KMS-11 (cell line): ENCODE results near the gene PCNX4.
"Not testable (repeated sequence)": the region's sequence is repeated elsewhere in the genome, so short reads cannot be mapped to it uniquely, and the experiment has no call there.

Source experiments
- H2AFZ ChIP-seq: fragments of 200-600 bp; sonication (generic); 2 replicates; pipeline ENCODE4 v1.6.1; 2016; ENCODE audit warnings: antibody characterized with exemption, mixed run types, low read depth
- H3K27ac ChIP-seq: fragments of 200-600 bp; sonication (generic); 2 replicates; pipeline ENCODE4 v1.6.1; 2016; ENCODE audit warnings: mild to moderate bottlenecking, mixed run types
- H3K27me3 ChIP-seq: fragments of 200-600 bp; sonication (generic); 2 replicates; pipeline ENCODE4 v1.6.1; 2017; ENCODE audit warnings: mild to moderate bottlenecking, low read depth, mixed run types, moderate library complexity; ENCODE audit not compliant: insufficient read depth
- H3K36me3 ChIP-seq: fragments of 200-600 bp; sonication (generic); 2 replicates; pipeline ENCODE4 v1.6.1; 2017; ENCODE audit warnings: mild to moderate bottlenecking, mixed run types; ENCODE audit not compliant: insufficient read depth
- H3K4me1 ChIP-seq: fragments of 200-600 bp; sonication (generic); 2 replicates; pipeline ENCODE4 v1.6.1; 2016; ENCODE audit warnings: mild to moderate bottlenecking, low read depth, mixed run types; ENCODE audit not compliant: poor library complexity, severe bottlenecking
- H3K4me2 ChIP-seq: fragments of 200-600 bp; sonication (generic); 2 replicates; pipeline ENCODE4 v1.7.0; 2016; ENCODE audit warnings: mild to moderate bottlenecking, mixed run types
- H3K4me3 ChIP-seq: fragments of 200-600 bp; sonication (generic); IDR thresholded peaks from 2 replicates; pipeline ENCODE4 v1.6.1; 2017; ENCODE audit warnings: low read depth, low read length, mixed read lengths; ENCODE audit not compliant: insufficient read depth
- H3K79me2 ChIP-seq: fragments of 200-600 bp; sonication (generic); 2 replicates; pipeline ENCODE4 v1.6.1; 2016; ENCODE audit warnings: low read depth, mixed run types; ENCODE audit not compliant: insufficient read depth
- H3K9ac ChIP-seq: fragments of 200-600 bp; sonication (generic); 2 replicates; pipeline ENCODE4 v1.6.1; 2016; ENCODE audit warnings: mild to moderate bottlenecking, mixed run types
- H4K20me1 ChIP-seq: fragments of 200-600 bp; sonication (generic); 2 replicates; pipeline ENCODE4 v1.6.1; 2016; ENCODE audit warnings: mild to moderate bottlenecking, mixed run types; ENCODE audit not compliant: insufficient read depth
- TF ChIP-seq, protein P1 (sequence below): fragments of 200-600 bp; sonication (generic); conservative IDR thresholded peaks from 2 replicates; pipeline ENCODE4 v1.6.1; 2017; ENCODE audit warnings: low read depth, mild to moderate bottlenecking, antibody characterized with exemption, low read length, moderate library complexity, mixed read lengths

PCNX4 gene

GRCh38 chr14:60091550-60092525 is at the start of gene PCNX4:
TSS of gene PCNX4 (plus strand) at chr14:60091923. CDS start at chr14:60107639, 15,716 bp downstream.
- Histone ChIP-seq H2AFZ (peak within 1 kb of the TSS; percentile 87), H3K36me3 (no peaks in the 10 kb centered on the region), H3K27me3 (no peaks in the 10 kb centered on the region), H3K9ac (peak within 1 kb of the TSS; percentile 86), H3K27ac (peak within 1 kb of the TSS; percentile 96), H3K4me2 (peak within 1 kb of the TSS; percentile 84), H3K4me1 (peaks cover 26% of the 10 kb centered on the region), H3K79me2 (peaks cover 43% of the 10 kb centered on the region), H4K20me1 (no peaks in the 10 kb centered on the region), H3K4me3 (peak within 1 kb of the TSS; percentile 17)
- TF ChIP-seq, protein P1, sequence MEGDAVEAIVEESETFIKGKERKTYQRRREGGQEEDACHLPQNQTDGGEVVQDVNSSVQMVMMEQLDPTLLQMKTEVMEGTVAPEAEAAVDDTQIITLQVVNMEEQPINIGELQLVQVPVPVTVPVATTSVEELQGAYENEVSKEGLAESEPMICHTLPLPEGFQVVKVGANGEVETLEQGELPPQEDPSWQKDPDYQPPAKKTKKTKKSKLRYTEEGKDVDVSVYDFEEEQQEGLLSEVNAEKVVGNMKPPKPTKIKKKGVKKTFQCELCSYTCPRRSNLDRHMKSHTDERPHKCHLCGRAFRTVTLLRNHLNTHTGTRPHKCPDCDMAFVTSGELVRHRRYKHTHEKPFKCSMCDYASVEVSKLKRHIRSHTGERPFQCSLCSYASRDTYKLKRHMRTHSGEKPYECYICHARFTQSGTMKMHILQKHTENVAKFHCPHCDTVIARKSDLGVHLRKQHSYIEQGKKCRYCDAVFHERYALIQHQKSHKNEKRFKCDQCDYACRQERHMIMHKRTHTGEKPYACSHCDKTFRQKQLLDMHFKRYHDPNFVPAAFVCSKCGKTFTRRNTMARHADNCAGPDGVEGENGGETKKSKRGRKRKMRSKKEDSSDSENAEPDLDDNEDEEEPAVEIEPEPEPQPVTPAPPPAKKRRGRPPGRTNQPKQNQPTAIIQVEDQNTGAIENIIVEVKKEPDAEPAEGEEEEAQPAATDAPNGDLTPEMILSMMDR, result no peak

- H3K4me2 ChIP-seq, H3K4me3 ChIP-seq, H3K79me2 ChIP-seq, H2AFZ ChIP-seq, H4K20me1 ChIP-seq, H3K4me1 ChIP-seq, H3K27me3 ChIP-seq, H3K36me3 ChIP-seq, H3K27ac ChIP-seq, H3K9ac ChIP-seq: not testable (repeated sequence)
Measured at GRCh38 chr14:60047976-60048375, 43.7 kb upstream of the PCNX4 start.

DNA sequence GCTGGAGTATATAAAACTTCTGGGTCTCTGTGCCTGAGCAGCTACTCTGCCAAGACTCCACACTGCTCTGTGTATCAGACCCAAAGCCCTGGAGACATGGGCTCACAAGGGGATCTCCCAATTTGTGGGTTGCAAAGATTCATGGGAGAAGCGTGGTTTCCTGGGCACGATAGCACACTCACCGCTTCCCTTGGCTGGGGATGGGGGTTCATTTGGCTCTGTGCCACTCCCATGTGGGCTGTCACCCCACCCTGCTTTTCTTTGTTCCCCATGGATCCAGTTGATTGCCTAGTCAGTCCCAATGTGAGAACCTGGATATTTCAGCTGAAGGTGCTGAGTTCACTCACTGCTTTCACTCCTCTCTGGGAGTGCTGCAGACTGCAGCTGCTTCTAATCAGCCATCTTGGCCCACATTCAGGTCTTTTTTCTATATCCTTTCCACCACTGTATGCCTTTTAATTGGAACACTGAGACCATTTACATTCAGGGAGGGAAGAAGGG is 40.0 kb upstream of the PCNX4 start:
- Histone ChIP-seq H3K36me3 (no peaks in the 10 kb centered on the region), H3K27ac (no peak overlapping the region), H3K79me2 (no peaks in the 10 kb centered on the region), H3K9ac (no peak overlapping the region), H3K4me1 (no peaks in the 10 kb centered on the region), H2AFZ (no peak overlapping the region), H3K4me3 (no peak overlapping the region), H3K4me2 (no peak overlapping the region), H3K27me3 (no peaks in the 10 kb centered on the region), H4K20me1 (no peaks in the 10 kb centered on the region)
- TF ChIP-seq, protein P1, result no peak

- H3K4me3 ChIP-seq, result no peak overlapping the region
- no peak overlapping the region for H3K27ac ChIP-seq
- no peaks in the 10 kb centered on the region for H3K27me3 ChIP-seq
- H4K20me1 ChIP-seq, result no peaks in the 10 kb centered on the region
- H2AFZ ChIP-seq, result no peak overlapping the region
- no peaks in the 10 kb centered on the region for H3K36me3 ChIP-seq
- TF ChIP-seq, protein P1, result no peak
- H3K4me2 ChIP-seq, result no peak overlapping the region
- no peak overlapping the region for H3K9ac ChIP-seq
- H3K79me2 ChIP-seq, result no peaks in the 10 kb centered on the region
- no peaks in the 10 kb centered on the region for H3K4me1 ChIP-seq
Measured at GRCh38 chr14:60058087-60058486, 33.6 kb upstream of the PCNX4 start.

- Histone ChIP-seq H3K4me1 (no peaks in the 10 kb centered on the region), H3K4me3 (no peak overlapping the region), H3K4me2 (no peak overlapping the region), H3K27ac (no peak overlapping the region), H3K9ac (no peak overlapping the region), H2AFZ (no peak overlapping the region), H3K27me3 (no peaks in the 10 kb centered on the region), H3K79me2 (no peaks in the 10 kb centered on the region), H3K36me3 (no peaks in the 10 kb centered on the region), H4K20me1 (no peaks in the 10 kb centered on the region)
- TF ChIP-seq, protein P1, result no peak
Measured at GRCh38 chr14:60061371-60061770, 30.4 kb upstream of the PCNX4 start.
